Stomach smooth muscle (tissue), 2 donors: ENCODE data around the gene PHRF1.

Experiments
- H3K27ac ChIP-seq: one replicate; pipeline ENCODE4 v1.7.0; 2013; ENCODE audit warnings: mild to moderate bottlenecking, low read length, inconsistent platforms
- H3K27me3 ChIP-seq, 2 donors: one replicate each; pipeline ENCODE4 v1.7.0; 2013; ENCODE audit warnings: low read length in 2 of 2; ENCODE audit not compliant: insufficient read depth in 2 of 2, control insufficient read depth in 1 of 2
- H3K36me3 ChIP-seq, 2 donors: one replicate each; pipeline ENCODE4 v1.7.0; 2013; ENCODE audit warnings: low read length in 2 of 2; ENCODE audit not compliant: control insufficient read depth in 2 of 2, insufficient read depth in 2 of 2
- H3K4me1 ChIP-seq: one replicate; pipeline ENCODE4 v1.7.0; 2013; ENCODE audit warnings: low read length; ENCODE audit not compliant: control insufficient read depth, insufficient read depth
- H3K4me3 ChIP-seq, 2 donors: one replicate each; pipeline ENCODE4 v1.7.0; 2013; ENCODE audit warnings: low read length in 2 of 2
- H3K9ac ChIP-seq, 2 donors: one replicate each; pipeline ENCODE4 v1.7.0; 2013; ENCODE audit warnings: low read length in 2 of 2, mild to moderate bottlenecking in 1 of 2
- H3K9me3 ChIP-seq, 2 donors: one replicate each; pipeline ENCODE4 v1.7.0; 2013; ENCODE audit warnings: low read length in 2 of 2; ENCODE audit not compliant: control insufficient read depth in 2 of 2
- donor health status: healthy.
- donor health status: Pancreatic carcinoma.

PHRF1 gene

GRCh38 chr11:626475-627307, 50.4 kb downstream of the PHRF1 start, which contains the start of gene SCT:
TSS of gene SCT (minus strand) at chr11:627181. CDS start at chr11:627143, 38 bp downstream.
- Histone ChIP-seq H3K36me3 (no peaks in the 10 kb centered on the region), H3K9ac (no peak within 1 kb of the TSS), H3K9me3 (no peaks in the 10 kb centered on the region), H3K4me3 (no peak within 1 kb of the TSS), H3K4me1 (peaks cover 5% of the 10 kb centered on the region), H3K27me3 (peaks cover 0 to 3% of the 10 kb centered on the region in 2 donors), H3K27ac (no peak within 1 kb of the TSS)

- Histone ChIP-seq H3K27me3 (peaks cover 0 to 3% of the 10 kb centered on the region in 2 donors), H3K27ac (no peak overlapping the region), H3K36me3 (no peaks in the 10 kb centered on the region), H3K4me1 (peaks cover 5% of the 10 kb centered on the region), H3K9me3 (no peaks in the 10 kb centered on the region), H3K4me3 (no peak overlapping the region), H3K9ac (no peak overlapping the region)
Observed at GRCh38 chr11:627308-627576, 51.0 kb downstream of the PHRF1 start.

GRCh38 chr11:628056-628455, 51.8 kb downstream of the PHRF1 start:
- H3K27ac ChIP-seq: peak overlapping the region; percentile 24
- H3K27me3 ChIP-seq: peaks cover 0 to 3% of the 10 kb centered on the region in 2 donors
- no peak overlapping the region for H3K4me3 ChIP-seq
- H3K36me3 ChIP-seq: no peaks in the 10 kb centered on the region
- H3K9ac ChIP-seq: no peak overlapping the region
- no peaks in the 10 kb centered on the region for H3K9me3 ChIP-seq
- H3K4me1 ChIP-seq: peaks cover 5% of the 10 kb centered on the region

- H3K27me3 ChIP-seq: peaks cover 0 to 3% of the 10 kb centered on the region in 2 donors
- peak overlapping the region in 1 of 2 donors; percentile 31 for H3K9ac ChIP-seq
- no peak overlapping the region for H3K4me3 ChIP-seq
- H3K27ac ChIP-seq: peak overlapping the region; percentile 24
- no peaks in the 10 kb centered on the region for H3K36me3 ChIP-seq
- H3K4me1 ChIP-seq: peaks cover 5% of the 10 kb centered on the region
- no peaks in the 10 kb centered on the region for H3K9me3 ChIP-seq
Observed at GRCh38 chr11:629237-629583, 52.9 kb downstream of the PHRF1 start.

GRCh38 chr11:630871-631270, 54.6 kb downstream of the PHRF1 start:
- peaks cover 5% of the 10 kb centered on the region for H3K4me1 ChIP-seq
- no peaks in the 10 kb centered on the region for H3K27me3 ChIP-seq
- H3K4me3 ChIP-seq: no peak overlapping the region
- no peak overlapping the region for H3K9ac ChIP-seq
- no peaks in the 10 kb centered on the region for H3K9me3 ChIP-seq
- no peaks in the 10 kb centered on the region for H3K36me3 ChIP-seq
- no peak overlapping the region for H3K27ac ChIP-seq

GRCh38 chr11:635945-636510, 59.8 kb downstream of the PHRF1 start:
- peaks cover 7 to 18% of the 10 kb centered on the region in 2 donors for H3K27me3 ChIP-seq
- no peak overlapping the region for H3K27ac ChIP-seq
- no peak overlapping the region for H3K9ac ChIP-seq
- no peaks in the 10 kb centered on the region for H3K9me3 ChIP-seq
- H3K4me3 ChIP-seq: no peak overlapping the region
- no peaks in the 10 kb centered on the region for H3K36me3 ChIP-seq
- H3K4me1 ChIP-seq: peaks cover 18% of the 10 kb centered on the region

- Histone ChIP-seq H3K9me3 (no peaks in the 10 kb centered on the region), H3K4me1 (peaks cover 18% of the 10 kb centered on the region), H3K36me3 (no peaks in the 10 kb centered on the region), H3K27me3 (peaks cover 7 to 18% of the 10 kb centered on the region in 2 donors), H3K27ac (no peak within 1 kb of the TSS), H3K9ac (no peak within 1 kb of the TSS), H3K4me3 (peak within 1 kb of the TSS in 1 of 2 donors; percentile 58)
Observed at GRCh38 chr11:636511-637332, 60.5 kb downstream of the PHRF1 start, which contains the start of gene DRD4. TSS of gene DRD4 (plus strand) at chr11:637269. CDS start at chr11:637305, 36 bp downstream.

- Histone ChIP-seq H3K4me1 (peaks cover 18% of the 10 kb centered on the region), H3K9me3 (no peaks in the 10 kb centered on the region), H3K27me3 (peaks cover 7 to 18% of the 10 kb centered on the region in 2 donors), H3K9ac (no peak overlapping the region), H3K4me3 (peak overlapping the region in 1 of 2 donors; percentile 58), H3K36me3 (peaks cover 3 to 4% of the 10 kb centered on the region in 2 donors), H3K27ac (no peak overlapping the region)
Observed at GRCh38 chr11:637333-637592, 61.0 kb downstream of the PHRF1 start.

GRCh38 chr11:637593-638521, 61.6 kb downstream of the PHRF1 start:
- Histone ChIP-seq H3K36me3 (peaks cover 4% of the 10 kb centered on the region in 2 donors), H3K27me3 (peaks cover 7 to 18% of the 10 kb centered on the region in 2 donors), H3K27ac (no peak overlapping the region), H3K9ac (no peak overlapping the region), H3K4me3 (peak overlapping the region in 1 of 2 donors; percentile 58), H3K9me3 (no peaks in the 10 kb centered on the region), H3K4me1 (peaks cover 18% of the 10 kb centered on the region)
